ENCODE measurements around the gene MID2.
"Not testable (repeated sequence)": the region's sequence is repeated elsewhere in the genome, so short reads cannot be mapped to it uniquely, and the experiment has no call there.

Gene MID2

DNA sequence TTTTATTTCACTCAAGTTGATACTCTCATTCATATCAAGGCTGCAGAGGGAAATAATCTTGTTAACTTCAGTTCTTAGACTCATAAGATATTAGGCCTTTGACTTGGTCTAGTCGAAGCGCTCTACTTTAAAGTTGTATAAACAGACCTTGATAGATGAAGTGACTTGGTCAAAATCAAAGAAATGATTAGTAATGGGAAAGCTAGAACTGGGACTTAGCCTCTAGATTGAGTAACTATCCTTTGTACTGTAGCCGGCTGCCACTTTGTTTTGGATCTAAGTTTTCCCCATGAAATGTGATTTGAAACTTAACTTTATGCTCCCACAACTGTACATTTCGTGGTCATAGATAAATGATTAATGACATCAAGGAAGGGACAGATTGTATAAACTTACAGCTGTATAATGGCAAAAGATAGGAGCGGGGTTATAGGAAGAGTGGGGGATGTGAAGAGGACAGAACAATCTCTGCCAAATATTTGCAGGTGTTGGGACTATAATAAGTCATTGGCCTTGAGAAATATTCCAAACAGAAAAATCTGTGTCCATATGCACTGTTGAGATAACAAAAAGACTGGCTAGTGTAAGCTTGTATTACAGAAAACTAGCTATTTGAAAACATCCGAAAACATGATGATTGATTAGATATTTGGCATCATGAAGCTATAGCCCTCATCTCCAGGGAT, 17.2 kb downstream of the MID2 start:
- no peak for FAIRE-seq

DNA sequence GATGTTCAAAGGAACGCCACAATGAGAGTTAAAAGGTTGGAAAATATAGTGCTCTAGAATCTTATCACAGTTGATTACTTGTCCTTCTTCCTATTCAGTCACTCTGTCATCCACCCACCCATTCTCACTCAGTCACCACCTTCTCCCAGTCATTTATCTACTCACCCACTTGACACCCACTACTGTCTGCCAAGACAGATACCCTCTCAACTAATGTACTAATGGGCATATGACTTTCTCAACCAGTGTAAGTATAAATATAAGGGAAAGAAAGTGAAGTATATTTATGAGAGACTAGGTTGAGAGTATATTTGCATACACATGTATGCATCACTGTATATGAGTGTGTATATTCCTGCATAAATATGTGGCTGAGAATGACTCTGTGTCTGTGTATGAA, 20.0 kb downstream of the MID2 start:
- no peak for FAIRE-seq

DNA sequence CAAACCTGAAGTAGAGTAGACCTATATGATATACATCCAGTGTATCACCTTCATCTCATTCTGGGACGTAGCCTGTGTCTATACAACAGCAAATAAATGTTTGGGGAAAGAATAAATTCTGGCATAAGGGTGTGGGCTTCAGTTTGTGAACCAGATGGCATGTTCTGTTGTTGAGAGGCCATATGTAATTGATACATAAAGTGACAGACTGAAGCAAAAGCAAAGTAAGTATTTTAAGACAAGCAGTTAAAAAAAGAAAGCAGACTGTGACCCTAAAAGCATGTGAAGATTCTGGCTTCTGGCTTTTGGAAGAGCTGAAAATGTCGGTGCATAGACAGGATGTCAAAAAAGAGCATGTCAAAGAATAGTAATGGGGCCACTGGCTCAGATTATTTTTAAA, 22.9 kb downstream of the MID2 start:
- FAIRE-seq: no peak

DNA sequence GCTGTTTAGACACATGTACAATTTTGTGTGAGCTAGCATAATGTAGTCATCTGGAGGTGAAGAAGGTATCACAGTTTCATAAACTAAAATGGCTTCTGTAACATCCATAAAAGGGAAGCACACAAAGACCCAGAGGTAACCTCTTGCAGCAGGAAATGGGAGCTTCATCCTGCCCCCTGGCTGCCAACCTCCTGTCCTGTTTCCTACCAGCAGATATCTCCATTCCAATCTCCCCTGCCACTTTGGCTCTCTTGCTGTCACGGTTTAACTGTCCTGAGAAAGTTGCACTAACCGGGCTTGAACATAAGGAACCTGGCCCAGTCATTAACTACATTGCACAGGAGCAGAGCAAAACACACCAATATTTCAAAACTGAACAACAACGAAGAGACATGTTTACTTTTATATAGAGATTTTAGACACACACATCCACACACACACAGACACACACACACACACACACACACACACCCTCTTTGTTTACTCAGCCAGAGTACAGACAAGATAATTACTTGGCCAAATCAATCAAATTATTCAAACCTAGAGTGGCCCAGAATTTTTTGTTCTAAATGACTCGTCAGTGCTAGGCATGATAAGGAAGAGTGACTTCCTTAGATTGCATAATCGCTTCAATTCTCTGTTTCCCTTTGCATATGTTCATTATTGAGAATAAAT, 24.2 kb downstream of the MID2 start:
- FAIRE-seq: no peak

DNA sequence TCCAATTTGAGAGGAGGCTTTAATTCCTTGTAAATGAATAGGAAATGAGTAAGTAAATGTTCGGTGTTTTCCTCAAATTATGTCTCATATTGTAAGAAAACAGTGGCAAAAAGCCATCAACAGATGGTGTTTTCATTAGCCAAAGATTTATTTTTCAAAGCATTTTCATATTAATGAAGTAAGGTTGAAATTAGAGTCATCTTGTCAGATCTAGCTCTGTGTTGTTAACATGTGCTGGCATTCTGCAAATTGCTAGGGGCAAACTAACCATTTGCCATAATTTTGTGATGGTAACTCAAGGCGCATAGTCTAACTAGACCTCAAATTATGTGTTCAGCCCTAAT, 24.7 kb downstream of the MID2 start:
- FAIRE-seq: no peak

DNA sequence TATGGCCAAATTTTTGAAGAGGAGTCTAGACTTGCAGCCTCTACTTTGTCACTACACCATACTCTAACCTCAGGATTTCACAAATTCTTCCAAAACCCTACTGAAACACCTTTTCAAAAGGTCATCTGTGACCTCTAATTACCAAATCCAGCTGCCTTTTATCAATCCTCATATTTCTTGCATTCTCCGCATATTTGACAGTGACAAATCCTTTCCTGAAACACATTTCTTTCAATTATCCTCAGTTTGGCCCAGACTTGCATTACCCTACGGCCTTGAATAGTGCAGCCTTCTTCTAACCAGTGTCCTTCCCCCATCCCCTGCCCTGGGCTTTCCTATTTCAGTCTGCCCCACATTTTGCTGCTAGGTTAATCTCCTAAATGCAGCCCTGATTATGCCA, 25.5 kb downstream of the MID2 start:
- no peak for FAIRE-seq

DNA sequence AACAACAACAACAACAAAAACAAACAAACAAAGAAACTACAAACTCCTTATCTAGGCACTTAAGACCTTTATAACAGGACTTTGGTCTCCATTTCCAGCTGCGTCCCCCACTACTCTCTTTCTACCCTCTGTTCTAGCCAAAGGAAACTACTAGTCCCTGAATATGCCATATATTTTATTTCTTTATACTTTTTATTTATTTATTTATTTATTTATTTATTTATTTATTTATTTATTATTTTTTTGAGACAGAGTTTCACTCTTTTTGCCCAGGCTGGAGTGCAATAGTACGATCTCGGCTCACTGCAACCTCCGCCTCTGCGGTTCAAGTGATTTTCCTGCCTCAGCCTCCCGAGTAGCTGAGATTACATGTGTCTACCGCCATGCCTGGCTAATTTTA, 26.0 kb downstream of the MID2 start:
- not testable (repeated sequence) for FAIRE-seq

DNA sequence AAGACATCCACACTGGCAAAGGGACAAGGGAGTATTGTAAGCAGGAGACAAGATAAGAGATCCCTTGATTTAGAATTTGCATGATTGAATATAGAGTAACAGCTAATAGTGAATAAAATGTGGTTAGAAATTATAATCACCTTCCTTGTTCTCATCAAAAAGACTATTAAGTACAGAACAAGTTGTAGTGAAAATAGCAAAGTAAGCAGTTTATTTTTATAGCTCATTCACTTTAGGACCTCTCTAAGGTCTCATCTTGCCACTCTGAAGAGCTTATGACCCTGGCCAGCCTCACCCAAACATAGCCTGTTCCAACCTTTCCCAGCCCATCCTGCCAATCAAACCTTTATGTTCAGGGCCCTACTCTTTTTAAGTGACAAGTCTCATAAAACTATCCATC, 30.6 kb downstream of the MID2 start:
- FAIRE-seq: no peak

DNA sequence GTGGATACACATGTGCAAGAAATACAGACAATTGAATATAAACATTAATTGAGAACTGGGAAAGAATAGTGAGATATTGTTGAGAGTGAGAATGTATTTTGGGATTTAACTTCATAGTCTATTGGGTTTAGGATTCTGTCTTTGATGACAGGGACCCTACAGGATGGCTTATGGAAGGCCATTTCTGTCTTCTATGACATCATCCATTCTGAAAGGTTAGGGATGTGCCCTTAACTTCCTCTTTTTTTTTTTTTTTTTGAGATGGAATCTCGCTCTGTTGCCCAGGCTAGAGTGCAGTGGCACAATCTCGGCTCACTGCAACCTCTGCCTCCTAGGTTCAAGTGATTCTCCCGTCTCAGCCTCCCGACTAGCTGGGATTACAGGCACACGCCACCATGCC, 31.4 kb downstream of the MID2 start:
- FAIRE-seq: not testable (repeated sequence)

DNA sequence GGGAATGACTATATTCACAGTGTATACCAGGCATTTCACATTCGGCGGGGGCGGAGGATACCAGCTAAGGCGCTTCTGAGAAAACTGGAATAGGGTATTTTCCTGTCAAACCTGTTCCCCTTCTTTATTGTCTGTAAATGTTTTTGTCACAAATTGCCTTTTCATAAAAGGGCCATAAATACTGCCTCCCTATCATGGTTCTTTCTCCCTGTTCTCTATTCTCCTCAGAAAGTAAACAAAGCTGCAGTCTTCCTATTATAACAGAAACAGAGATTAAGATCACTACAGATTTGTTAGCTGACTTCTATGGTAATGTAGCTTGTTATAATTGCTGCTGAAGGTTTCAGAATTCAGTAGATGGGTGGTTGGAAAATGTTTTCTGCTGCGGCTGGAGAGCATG, 32.2 kb downstream of the MID2 start:
- FAIRE-seq: no peak

DNA sequence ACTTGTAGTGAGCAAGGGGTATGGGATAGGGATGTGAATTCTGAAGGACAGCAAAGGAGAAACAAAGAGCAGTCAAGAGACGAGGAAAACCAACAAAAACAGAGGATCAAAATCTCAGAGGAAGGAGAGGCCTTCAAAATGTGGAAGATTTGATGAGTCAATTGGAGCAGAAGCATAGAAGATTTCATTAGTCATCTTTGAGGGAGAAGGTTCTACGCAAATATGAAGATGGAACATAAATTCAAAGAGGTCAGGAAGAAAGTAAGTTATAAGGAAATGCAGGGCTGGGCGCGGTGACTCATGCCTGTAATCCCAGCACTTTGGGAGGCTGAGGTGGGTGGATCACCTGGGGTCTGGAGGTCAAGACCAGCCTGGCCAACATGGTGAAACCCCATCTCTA, 35.4 kb downstream of the MID2 start:
- FAIRE-seq: no peak

DNA sequence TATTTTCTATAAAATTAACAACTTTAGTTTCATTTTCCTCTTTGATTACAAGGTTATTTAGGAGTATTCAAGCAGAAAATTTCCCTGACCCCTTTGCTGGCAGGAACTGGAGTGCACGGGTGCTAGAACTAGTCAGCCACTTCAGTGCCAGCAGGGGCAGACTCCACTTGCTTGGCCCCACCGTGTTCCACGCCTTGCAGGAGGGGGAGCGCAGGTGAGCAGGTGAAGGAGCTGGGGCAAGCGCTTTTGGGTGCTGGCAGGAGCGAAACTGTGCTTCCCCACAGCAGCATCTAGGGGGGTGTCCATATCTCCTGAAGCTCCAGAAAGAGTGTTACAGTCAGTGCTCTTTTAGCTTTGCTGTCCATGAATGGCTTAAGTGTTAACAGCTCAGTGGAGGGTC, 45.5 kb downstream of the MID2 start:
- FAIRE-seq: no peak

DNA sequence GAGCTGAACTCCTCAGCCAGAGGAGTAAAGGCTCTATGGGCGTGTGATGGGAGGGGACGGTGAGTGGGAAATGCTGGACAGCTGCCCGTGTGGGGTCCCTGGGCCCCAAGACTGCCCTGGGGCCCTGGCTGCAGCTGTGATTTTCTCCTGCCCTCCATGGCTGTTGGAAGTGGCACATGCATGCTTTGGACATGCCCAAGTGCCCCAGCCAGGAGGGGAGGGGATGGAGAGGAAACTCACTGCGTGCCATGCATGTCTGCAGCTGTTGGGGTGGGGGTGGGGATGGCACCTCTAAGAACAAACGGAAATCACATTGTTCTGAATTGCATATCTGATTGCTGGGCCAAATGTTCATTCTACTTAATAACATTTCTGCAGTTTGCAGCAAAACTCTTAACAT, 52.4 kb downstream of the MID2 start:
- no peak for FAIRE-seq

DNA sequence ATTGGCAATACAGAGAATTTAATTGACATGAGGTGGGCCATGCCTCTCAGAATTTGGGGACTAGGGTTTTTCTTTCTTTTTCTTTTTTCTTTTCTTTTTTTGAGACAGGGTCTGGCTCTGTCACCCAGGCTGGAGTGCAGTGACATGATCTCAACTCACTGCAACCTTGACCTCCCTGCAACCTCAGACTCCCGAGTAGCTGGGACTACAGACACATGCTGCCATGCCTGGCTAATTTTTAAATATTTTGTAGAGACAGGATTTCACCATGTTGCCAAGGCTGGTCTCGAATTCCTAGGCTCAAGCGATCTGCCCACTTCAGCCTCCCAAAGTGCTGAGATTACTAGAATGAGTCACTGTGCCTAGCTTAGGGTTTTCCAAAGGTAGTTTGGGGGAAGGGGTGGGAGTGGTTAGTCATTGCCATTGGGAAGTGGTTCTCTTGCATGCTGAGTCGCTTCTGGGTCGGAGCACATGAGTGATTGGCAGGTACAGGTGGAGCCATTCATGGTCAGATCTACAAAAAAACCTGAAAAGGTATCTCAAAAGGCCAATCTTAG, 54.5 kb downstream of the MID2 start:
- FAIRE-seq: no peak

DNA sequence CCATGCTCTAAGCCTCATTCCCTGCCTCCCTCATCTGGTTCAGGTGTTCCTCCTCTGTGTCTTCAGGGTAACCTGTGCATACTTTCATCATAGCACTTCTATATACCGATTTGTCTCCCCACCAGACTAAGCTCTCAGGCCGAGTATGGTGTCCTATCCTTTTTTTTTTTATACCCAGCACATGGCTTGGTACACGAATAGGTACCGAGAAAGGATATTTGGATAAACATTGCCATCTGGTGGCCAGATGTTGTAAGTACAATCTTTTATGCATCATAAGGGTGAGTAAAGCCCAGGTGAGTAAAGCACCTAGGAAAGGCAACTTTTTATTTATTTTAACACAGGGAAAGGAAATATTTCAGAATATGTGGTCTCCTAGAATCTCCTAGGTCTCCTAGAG, 68.4 kb downstream of the MID2 start:
- FAIRE-seq: peak; percentile 34

DNA sequence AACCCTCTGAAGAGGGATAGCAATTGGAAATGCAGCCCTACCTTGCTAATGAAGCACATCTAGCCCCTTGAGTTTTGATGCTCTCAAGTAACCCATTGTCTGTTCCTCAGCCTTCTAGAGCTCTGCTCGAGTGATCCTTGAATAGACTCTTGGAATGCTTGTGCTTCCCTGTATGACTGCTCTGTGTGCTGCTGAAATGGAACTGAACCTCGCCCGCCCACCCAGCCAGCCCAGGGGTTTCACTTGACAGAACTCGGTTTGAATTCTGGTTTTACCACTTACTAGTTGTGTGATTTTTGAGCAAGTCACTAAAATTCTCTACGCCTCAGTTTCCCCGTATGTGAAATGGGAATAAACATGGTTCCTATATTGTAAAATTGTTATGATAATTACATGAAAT, 77.1 kb downstream of the MID2 start:
- no peak for FAIRE-seq

DNA sequence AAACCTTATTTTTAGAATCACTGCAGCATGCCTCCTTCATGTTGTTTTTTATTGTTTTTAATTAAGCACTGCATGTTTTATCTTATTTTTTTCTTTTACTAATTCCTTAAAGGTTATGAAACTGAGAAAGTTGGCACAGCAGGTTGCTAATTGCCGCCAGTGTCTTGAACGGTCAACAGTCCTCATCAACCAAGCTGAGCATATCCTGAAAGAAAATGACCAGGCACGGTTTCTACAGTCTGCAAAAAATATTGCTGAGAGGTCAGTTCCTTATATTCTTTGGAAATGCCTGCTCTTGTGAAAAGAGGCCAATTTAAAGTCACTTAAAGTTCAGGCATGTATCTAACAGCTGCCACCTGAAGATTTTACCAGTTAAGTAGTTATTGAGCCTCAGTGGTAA, 79.7 kb downstream of the MID2 start:
- no peak for FAIRE-seq

DNA sequence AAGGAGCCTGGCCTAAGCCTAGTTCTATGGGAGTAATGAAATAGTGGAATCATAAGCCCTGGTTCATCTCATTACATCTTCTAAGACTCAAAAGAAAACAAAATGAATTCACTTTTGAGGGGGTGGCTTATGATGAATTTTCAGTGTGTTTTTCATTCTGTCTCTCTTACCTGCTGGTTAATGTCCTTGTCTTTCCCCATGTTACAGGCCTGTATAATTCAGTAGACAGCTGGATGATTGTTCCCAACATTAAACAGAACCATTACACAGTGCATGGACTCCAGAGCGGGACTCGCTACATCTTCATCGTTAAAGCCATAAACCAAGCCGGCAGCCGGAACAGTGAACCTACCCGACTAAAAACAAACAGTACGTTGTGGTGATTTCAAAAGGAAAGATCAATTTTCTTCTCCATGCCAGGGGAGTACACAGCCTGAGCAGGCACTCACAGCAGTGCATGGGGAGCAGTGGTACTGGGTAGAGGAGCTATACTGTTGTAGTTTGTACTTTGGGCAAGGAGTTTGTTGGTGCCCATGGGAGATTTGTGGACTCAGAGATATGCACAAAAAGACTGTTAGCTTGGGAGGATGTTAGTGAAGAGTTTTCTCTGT, 98.6 kb downstream of the MID2 start:
- FAIRE-seq: no peak

DNA sequence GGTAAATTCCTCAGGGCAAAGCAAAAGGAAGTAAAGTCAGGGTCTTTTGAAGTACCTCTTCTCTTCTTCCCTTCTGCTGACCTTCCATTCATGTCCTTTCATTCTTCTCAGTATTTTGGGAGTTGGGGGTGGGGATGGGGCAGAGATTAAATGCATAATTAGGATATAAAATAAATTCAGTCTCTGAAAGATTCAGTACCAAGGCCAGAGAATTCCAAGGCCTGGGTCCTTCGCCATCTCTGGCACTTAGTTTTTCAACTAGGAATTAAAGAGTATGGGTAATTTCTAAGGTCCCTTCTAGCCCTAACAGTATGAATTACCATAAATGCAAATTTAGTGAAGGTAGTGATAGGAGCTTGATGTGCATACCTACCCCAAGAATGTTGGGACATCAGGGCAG, 108.6 kb downstream of the MID2 start:
- no peak for FAIRE-seq

DNA sequence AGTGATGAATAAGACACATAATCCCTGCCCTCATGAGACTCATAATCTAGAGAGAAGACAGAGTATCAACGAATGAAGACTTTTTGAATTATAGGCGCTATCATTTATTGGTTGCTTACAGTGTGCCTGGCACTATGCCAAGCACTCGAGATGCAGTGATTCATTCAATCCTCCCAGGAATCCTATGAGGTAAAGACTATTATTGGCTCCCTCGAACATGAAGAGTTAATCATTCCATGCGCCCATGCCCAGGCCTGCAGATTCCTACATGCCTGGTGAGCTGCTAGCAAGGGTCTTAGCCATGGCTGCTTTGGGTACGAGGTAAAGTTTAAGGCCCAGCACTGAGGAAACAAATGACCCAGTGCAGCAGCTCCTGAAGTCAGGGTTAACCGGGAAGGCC, 109.5 kb downstream of the MID2 start:
- FAIRE-seq: no peak

DNA sequence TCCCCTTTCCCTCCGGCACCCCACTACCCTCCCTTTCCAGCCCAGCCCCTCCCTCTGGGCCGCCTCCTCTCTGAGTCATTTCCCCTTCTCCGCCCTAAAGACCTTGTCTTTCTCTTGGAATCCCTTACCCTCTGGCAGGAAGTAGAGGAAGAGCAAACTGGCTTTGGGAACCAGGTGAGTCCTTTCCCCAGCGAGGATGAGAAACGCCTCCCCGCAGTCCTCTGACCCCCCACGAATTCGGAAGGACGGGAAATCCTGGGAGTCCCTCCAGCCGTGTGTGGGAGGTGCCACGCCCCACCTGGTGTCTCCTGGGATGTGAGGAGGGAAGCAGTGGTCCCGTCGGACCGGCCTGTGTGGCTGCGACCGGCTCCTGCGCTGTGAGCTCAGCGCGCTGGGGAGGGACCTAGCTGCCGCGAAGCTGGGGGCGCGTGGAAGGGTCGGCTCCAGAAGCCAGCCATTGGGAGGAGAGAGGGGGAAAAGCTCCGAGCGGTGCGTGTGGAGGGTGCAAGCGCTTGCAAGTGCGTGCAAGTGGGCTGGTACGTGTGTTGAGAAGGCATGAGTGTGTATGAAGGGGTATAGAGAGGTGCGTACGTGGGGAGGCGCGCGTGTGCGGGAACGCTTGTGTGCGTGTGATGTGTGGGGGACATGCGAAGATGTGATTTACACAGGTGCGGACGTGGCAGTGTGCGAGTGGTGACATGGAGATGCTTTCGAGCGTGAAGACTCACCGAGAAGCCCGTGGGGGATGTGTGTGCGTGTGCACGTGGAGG, 110.2 kb downstream of the MID2 start:
- FAIRE-seq: no peak

DNA sequence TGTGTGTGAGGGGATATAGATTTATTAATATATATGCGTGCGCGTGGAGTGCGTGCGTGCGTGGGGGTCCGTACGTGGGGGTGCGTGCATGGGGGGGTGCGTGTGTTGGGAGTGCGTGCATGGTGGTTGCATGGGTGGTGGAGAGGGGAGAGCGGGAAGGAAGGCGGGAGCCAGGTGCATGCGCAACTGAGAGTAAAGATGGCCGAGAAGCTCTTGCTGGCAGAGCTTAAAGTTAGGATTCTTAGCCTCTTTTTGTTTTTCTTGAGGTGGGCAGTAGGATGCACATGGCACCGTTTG, 110.7 kb downstream of the MID2 start:
- FAIRE-seq: no peak

DNA sequence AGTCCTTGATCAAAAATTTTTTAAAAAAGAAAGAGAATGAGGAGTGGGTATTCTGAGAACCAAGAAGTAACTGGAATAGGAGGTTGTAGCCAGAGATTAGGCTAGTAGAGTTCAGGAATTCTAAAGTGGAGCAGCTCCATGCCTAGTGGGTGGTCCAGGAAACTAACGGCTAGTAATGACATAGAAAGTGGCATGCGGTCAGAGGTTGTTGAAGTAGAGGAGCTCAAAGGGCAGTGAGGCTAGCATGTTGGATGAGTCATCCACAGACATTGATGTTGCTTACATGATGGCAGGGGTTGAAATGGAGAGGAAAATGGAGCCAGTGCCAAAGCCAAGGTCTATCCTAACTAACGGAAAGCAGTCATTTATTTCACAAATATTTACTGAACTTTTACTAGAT, 114.4 kb downstream of the MID2 start:
- no peak for FAIRE-seq

DNA sequence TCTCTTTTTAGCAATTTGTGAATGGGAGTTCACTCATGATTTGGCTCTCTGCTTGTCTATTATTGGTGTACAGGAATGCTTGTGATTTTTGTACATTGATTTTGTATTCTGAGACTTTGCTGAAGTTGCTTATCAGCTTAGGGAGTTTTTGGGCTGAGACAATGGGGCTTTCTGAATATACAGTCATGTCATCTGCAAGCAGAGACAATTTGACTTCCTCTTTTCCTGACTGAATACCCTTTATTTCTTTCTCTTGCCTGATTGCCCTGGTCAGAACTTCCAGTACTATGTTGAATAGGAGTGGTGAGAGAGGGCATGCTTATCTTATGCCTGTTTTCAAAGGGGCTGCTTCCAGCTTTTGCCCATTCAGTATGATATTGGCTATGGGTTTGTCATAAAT, 129.7 kb downstream of the MID2 start:
- FAIRE-seq: not testable (repeated sequence)

Data from TTC549 (cell line).